GM21619 (cell line): ENCODE data around the gene RNF182.

Source experiments
- ATAC-seq: cut with Tn5 transposase; IDR thresholded peaks from one replicate; pipeline ENCODE4 v1.9.1; 2021; ENCODE audit not compliant: unreplicated experiment

Gene RNF182

GRCh38 chr6:14026831-14027539, 102.2 kb downstream of the RNF182 start:
- no peak for ATAC-seq

- ATAC-seq = no peak
These were observed 103.9 kb downstream of the RNF182 start for GRCh38 chr6:14028631-14029030.

- no peak for ATAC-seq
These were observed 104.9 kb downstream of the RNF182 start for GRCh38 chr6:14029605-14030004.
